ENCODE measurements around the gene CEP290.

- TF ChIP-seq CTCF (conservative IDR thresholded peaks at IDR 0.05; ENCODE audit: low read depth, low read length) = no peak
- no peak for TF ChIP-seq EZH2 (IDR thresholded peaks at IDR 0.05; ENCODE audit: borderline replicate concordance, low read depth, low read length, poor library complexity, severe bottlenecking)
Observed at GRCh38 chr12:88166179-88166578, 24.3 kb upstream of the CEP290 start.

Measured in A673 (cell line).